ENCODE data around the gene SLAIN2. TPM values are rescaled to one million over a fixed set of nuclear protein-coding genes. Genes with fewer than 3 reads are reported as not detected.

SLAIN2 gene
- total and polyA plus RNA-seq, 2 experiments from 2014 or later, result 21.9 to 27.9 TPM

DNA sequence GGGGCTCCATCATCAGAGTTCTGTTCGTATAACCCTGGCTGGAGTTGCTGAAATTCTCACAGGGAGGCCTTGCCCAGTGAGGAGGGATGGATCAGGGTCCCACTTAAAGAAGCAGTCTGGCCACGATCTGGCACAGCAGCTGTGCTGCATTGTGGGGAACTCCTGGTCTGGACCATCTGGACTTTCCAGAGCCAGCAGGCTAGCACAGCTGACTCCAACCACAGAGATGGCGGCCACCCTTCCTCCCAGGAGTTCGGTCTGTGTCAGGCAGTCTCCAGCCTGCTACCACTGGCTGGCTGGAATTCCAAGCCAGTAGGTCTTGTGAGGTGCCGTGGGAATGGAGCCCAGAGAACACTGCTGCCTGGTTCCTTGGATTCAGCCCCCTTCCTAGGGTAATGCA lies 62.0 kb downstream of the SLAIN2 start:
- Histone ChIP-seq H3K9me2 (ENCODE audit: insufficient read depth) (no peaks in the 10 kb centered on the region), H3K4me3 (no peak overlapping the region), H3F3A (replicated peaks; ENCODE audit: low read depth) (no peaks in the 10 kb centered on the region), H2AFZ (no peak overlapping the region), H3K27ac (ENCODE audit: low read depth) (no peak overlapping the region), H3K79me2 (replicated peaks; ENCODE audit: insufficient read depth) (0 out of 2 replicates have a peak, but pooled peaks cover 2% of the 10 kb centered on the region), H3K36me3 (ENCODE audit: insufficient read depth) (no peaks in the 10 kb centered on the region), H3K4me1 (ENCODE audit: insufficient read depth) (peaks cover 4% of the 10 kb centered on the region; the same call in 1 of the 2 replicates), H3K4me2 (no peak overlapping the region), H3K27me3 (ENCODE audit: insufficient read depth) (no peaks in the 10 kb centered on the region), H4K20me1 (replicated peaks; ENCODE audit: insufficient read depth) (peaks cover 16% of the 10 kb centered on the region)
- Mint-ChIP-seq H3K9me3 (no peaks in the 10 kb centered on the region), H3K4me1 (peaks cover 16% of the 10 kb centered on the region), H3K4me3 (no peak overlapping the region), H3K27ac (no peak overlapping the region), H3K27me3 (ENCODE audit: insufficient read depth, low read depth, poor library complexity) (no peaks in the 10 kb centered on the region), H3K36me3 (ENCODE audit: low read depth) (peaks cover 4% of the 10 kb centered on the region; the same call in 2 of the 3 replicates)
- no peak for DNase-seq (ENCODE audit: low spot score)
- no peak for ATAC-seq
- TF ChIP-seq, protein P1, sequence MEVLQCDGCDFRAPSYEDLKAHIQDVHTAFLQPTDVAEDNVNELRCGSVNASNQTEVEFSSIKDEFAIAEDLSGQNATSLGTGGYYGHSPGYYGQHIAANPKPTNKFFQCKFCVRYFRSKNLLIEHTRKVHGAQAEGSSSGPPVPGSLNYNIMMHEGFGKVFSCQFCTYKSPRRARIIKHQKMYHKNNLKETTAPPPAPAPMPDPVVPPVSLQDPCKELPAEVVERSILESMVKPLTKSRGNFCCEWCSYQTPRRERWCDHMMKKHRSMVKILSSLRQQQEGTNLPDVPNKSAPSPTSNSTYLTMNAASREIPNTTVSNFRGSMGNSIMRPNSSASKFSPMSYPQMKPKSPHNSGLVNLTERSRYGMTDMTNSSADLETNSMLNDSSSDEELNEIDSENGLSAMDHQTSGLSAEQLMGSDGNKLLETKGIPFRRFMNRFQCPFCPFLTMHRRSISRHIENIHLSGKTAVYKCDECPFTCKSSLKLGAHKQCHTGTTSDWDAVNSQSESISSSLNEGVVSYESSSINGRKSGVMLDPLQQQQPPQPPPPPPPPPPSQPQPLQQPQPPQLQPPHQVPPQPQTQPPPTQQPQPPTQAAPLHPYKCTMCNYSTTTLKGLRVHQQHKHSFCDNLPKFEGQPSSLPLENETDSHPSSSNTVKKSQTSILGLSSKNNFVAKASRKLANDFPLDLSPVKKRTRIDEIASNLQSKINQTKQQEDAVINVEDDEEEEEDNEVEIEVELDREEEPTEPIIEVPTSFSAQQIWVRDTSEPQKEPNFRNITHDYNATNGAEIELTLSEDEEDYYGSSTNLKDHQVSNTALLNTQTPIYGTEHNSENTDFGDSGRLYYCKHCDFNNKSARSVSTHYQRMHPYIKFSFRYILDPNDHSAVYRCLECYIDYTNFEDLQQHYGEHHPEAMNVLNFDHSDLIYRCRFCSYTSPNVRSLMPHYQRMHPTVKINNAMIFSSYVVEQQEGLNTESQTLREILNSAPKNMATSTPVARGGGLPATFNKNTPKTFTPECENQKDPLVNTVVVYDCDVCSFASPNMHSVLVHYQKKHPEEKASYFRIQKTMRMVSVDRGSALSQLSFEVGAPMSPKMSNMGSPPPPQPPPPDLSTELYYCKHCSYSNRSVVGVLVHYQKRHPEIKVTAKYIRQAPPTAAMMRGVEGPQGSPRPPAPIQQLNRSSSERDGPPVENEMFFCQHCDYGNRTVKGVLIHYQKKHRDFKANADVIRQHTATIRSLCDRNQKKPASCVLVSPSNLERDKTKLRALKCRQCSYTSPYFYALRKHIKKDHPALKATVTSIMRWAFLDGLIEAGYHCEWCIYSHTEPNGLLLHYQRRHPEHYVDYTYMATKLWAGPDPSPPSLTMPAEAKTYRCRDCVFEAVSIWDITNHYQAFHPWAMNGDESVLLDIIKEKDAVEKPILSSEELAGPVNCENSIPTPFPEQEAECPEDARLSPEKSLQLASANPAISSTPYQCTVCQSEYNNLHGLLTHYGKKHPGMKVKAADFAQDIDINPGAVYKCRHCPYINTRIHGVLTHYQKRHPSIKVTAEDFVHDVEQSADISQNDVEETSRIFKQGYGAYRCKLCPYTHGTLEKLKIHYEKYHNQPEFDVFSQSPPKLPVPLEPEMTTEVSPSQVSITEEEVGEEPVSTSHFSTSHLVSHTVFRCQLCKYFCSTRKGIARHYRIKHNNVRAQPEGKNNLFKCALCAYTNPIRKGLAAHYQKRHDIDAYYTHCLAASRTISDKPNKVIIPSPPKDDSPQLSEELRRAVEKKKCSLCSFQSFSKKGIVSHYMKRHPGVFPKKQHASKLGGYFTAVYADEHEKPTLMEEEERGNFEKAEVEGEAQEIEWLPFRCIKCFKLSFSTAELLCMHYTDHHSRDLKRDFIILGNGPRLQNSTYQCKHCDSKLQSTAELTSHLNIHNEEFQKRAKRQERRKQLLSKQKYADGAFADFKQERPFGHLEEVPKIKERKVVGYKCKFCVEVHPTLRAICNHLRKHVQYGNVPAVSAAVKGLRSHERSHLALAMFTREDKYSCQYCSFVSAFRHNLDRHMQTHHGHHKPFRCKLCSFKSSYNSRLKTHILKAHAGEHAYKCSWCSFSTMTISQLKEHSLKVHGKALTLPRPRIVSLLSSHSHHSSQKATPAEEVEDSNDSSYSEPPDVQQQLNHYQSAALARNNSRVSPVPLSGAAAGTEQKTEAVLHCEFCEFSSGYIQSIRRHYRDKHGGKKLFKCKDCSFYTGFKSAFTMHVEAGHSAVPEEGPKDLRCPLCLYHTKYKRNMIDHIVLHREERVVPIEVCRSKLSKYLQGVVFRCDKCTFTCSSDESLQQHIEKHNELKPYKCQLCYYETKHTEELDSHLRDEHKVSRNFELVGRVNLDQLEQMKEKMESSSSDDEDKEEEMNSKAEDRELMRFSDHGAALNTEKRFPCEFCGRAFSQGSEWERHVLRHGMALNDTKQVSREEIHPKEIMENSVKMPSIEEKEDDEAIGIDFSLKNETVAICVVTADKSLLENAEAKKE (CRISPR knock-in tag; IDR thresholded peaks at IDR 0.05), result no peak
- TF ChIP-seq, protein P2, sequence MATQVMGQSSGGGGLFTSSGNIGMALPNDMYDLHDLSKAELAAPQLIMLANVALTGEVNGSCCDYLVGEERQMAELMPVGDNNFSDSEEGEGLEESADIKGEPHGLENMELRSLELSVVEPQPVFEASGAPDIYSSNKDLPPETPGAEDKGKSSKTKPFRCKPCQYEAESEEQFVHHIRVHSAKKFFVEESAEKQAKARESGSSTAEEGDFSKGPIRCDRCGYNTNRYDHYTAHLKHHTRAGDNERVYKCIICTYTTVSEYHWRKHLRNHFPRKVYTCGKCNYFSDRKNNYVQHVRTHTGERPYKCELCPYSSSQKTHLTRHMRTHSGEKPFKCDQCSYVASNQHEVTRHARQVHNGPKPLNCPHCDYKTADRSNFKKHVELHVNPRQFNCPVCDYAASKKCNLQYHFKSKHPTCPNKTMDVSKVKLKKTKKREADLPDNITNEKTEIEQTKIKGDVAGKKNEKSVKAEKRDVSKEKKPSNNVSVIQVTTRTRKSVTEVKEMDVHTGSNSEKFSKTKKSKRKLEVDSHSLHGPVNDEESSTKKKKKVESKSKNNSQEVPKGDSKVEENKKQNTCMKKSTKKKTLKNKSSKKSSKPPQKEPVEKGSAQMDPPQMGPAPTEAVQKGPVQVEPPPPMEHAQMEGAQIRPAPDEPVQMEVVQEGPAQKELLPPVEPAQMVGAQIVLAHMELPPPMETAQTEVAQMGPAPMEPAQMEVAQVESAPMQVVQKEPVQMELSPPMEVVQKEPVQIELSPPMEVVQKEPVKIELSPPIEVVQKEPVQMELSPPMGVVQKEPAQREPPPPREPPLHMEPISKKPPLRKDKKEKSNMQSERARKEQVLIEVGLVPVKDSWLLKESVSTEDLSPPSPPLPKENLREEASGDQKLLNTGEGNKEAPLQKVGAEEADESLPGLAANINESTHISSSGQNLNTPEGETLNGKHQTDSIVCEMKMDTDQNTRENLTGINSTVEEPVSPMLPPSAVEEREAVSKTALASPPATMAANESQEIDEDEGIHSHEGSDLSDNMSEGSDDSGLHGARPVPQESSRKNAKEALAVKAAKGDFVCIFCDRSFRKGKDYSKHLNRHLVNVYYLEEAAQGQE (IDR thresholded peaks at IDR 0.05; ENCODE audit: unreplicated experiment), result no peak
- TF ChIP-seq EZH2phosphoT487 (IDR thresholded peaks at IDR 0.05; ENCODE audit: unreplicated experiment) (no peak), NANOG (IDR thresholded peaks at IDR 0.05; ENCODE audit: borderline replicate concordance) (no peak), EZH2 (IDR thresholded peaks at IDR 0.05; ENCODE audit: low read depth, unreplicated experiment) (no peak), STAT1 (IDR thresholded peaks at IDR 0.05; ENCODE audit: unreplicated experiment) (no peak), ZNF331 (CRISPR knock-in tag; IDR thresholded peaks at IDR 0.05; ENCODE audit: low read depth) (no peak), JUNB (IDR thresholded peaks at IDR 0.05; ENCODE audit: unreplicated experiment) (no peak), POLR2AphosphoS5 (IDR thresholded peaks at IDR 0.05; ENCODE audit: low read depth) (no peak), CREB1 (CRISPR knock-in tag; IDR thresholded peaks at IDR 0.05; ENCODE audit: low read depth) (no peak), ZNF114 (CRISPR knock-in tag; IDR thresholded peaks at IDR 0.05) (no peak)
- TF ChIP-seq, protein P3, sequence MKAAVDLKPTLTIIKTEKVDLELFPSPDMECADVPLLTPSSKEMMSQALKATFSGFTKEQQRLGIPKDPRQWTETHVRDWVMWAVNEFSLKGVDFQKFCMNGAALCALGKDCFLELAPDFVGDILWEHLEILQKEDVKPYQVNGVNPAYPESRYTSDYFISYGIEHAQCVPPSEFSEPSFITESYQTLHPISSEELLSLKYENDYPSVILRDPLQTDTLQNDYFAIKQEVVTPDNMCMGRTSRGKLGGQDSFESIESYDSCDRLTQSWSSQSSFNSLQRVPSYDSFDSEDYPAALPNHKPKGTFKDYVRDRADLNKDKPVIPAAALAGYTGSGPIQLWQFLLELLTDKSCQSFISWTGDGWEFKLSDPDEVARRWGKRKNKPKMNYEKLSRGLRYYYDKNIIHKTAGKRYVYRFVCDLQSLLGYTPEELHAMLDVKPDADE (IDR thresholded peaks at IDR 0.05), result no peak
- TF ChIP-seq, protein P4, sequence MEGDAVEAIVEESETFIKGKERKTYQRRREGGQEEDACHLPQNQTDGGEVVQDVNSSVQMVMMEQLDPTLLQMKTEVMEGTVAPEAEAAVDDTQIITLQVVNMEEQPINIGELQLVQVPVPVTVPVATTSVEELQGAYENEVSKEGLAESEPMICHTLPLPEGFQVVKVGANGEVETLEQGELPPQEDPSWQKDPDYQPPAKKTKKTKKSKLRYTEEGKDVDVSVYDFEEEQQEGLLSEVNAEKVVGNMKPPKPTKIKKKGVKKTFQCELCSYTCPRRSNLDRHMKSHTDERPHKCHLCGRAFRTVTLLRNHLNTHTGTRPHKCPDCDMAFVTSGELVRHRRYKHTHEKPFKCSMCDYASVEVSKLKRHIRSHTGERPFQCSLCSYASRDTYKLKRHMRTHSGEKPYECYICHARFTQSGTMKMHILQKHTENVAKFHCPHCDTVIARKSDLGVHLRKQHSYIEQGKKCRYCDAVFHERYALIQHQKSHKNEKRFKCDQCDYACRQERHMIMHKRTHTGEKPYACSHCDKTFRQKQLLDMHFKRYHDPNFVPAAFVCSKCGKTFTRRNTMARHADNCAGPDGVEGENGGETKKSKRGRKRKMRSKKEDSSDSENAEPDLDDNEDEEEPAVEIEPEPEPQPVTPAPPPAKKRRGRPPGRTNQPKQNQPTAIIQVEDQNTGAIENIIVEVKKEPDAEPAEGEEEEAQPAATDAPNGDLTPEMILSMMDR (conservative IDR thresholded peaks at IDR 0.05; ENCODE audit: low read depth in 2 of 2), result no peak

All from GM23338 (cell line).